IMR-90 (cell line): ENCODE results near the gene KAT2A. TPM values are rescaled to one million over a fixed set of nuclear protein-coding genes. Genes with fewer than 3 reads are reported as not detected.

Experiments
- ATAC-seq: fragments of 200-7000 bp; cut with Tn5 transposase; 2 replicates; pipeline ENCODE4 v1.9.1; 2020; ENCODE audit warnings: low read depth, mild to moderate bottlenecking, moderate library complexity
- BruUV-seq: library from RNA; stranded (reverse); fragments of 400-500 nt; replicated peaks from 2 replicates; lab custom pipeline; 2021; lab: Mats Ljungman, UMichigan
- CTCF ChIA-PET: fragments of 300-600 bp; formaldehyde crosslinking; extraction: SDS; loops from one replicate; lab custom pipeline; 2021; ENCODE audit warnings: antibody characterized with exemption; lab: Yijun Ruan, JAX
- POLR2A ChIA-PET: fragments of 300-600 bp; sonication (Branson Sonifier 250); formaldehyde crosslinking; loops from one replicate; lab custom pipeline; 2022; ENCODE audit warnings: antibody characterized with exemption; ENCODE audit not compliant: unreplicated experiment; lab: Charles Lee
- DNase-seq: peaks from one replicate; pipeline ENCODE4 v3.0.0; 2013
- H2AFZ ChIP-seq: replicated peaks from 2 replicates; pipeline ENCODE3; 2013; ENCODE audit warnings: low read length, mild to moderate bottlenecking; ENCODE audit not compliant: poor library complexity
- H2AK5ac ChIP-seq: 2 replicates; pipeline ENCODE4 v1.6.1; 2013; ENCODE audit warnings: low read depth, low read length, inconsistent platforms
- H2AK9ac ChIP-seq: replicated peaks from 2 replicates; pipeline ENCODE3; 2013; ENCODE audit warnings: mild to moderate bottlenecking, low read depth, low read length, moderate library complexity; ENCODE audit not compliant: poor library complexity
- H2BK120ac ChIP-seq: 2 replicates; pipeline ENCODE4 v1.6.1; 2013; ENCODE audit warnings: low read depth, low read length, inconsistent platforms
- H2BK15ac ChIP-seq: 3 replicates; pipeline ENCODE4 v1.6.1; 2013; ENCODE audit warnings: low read depth, low read length, inconsistent platforms
- H2BK20ac ChIP-seq: 2 replicates; pipeline ENCODE4 v1.6.1; 2013; ENCODE audit warnings: low read depth, mild to moderate bottlenecking, inconsistent platforms, low read length, moderate library complexity
- H2BK5ac ChIP-seq: 2 replicates; pipeline ENCODE4 v1.6.1; 2013; ENCODE audit warnings: mild to moderate bottlenecking, low read depth, low read length, inconsistent platforms; ENCODE audit not compliant: poor library complexity, severe bottlenecking
- H3K14ac ChIP-seq: replicated peaks from 2 replicates; pipeline ENCODE4 v1.6.1; 2013; ENCODE audit warnings: low read depth, low read length, inconsistent platforms
- H3K18ac ChIP-seq: 2 replicates; pipeline ENCODE4 v1.6.1; 2013; ENCODE audit warnings: low read depth, low read length, control low read depth
- H3K23ac ChIP-seq: 2 replicates; pipeline ENCODE4 v1.6.1; 2013; ENCODE audit warnings: low read depth, low read length, inconsistent platforms
- H3K27ac ChIP-seq: 2 replicates; pipeline ENCODE4 v1.5.1; 2013; ENCODE audit warnings: mild to moderate bottlenecking, control low read depth, low read length; ENCODE audit not compliant: insufficient read depth
- H3K27me3 ChIP-seq: 2 replicates; pipeline ENCODE4 v1.6.1; 2013; ENCODE audit warnings: low read length; ENCODE audit not compliant: control insufficient read depth, insufficient read depth
- H3K36me3 ChIP-seq: 2 replicates; pipeline ENCODE4 v1.6.1; 2013; ENCODE audit warnings: low read length, mixed read lengths; ENCODE audit not compliant: control insufficient read depth, insufficient read depth
- H3K4ac ChIP-seq: 2 replicates; pipeline ENCODE4 v1.6.1; 2013; ENCODE audit warnings: low read depth, low read length, inconsistent platforms
- H3K4me1 ChIP-seq: 2 replicates; pipeline ENCODE4 v1.6.1; 2013; ENCODE audit warnings: low read length, mixed read lengths; ENCODE audit not compliant: control insufficient read depth, insufficient read depth
- H3K4me2 ChIP-seq: 2 replicates; pipeline ENCODE4 v1.6.1; 2013; ENCODE audit warnings: low read depth, mild to moderate bottlenecking, control low read depth, low read length, moderate library complexity
- H3K4me3 ChIP-seq: 2 replicates; pipeline ENCODE4 v1.5.1; 2013; ENCODE audit warnings: low read depth, mild to moderate bottlenecking, control low read depth, low read length, moderate library complexity; ENCODE audit not compliant: insufficient read depth
- H3K56ac ChIP-seq: 2 replicates; pipeline ENCODE4 v1.6.1; 2013; ENCODE audit warnings: low read length, inconsistent platforms; ENCODE audit not compliant: insufficient read depth; ENCODE audit errors: extremely low read depth
- H3K79me1 ChIP-seq, 2 experiments: 2 replicates each; pipeline ENCODE4 v1.6.1; 2013; ENCODE audit warnings: low read length in 2 of 2, inconsistent platforms in 1 of 2, low read depth in 1 of 2
- H3K9ac ChIP-seq: 2 replicates; pipeline ENCODE4 v1.6.1; 2013; ENCODE audit warnings: low read depth, low read length, control low read depth
- H3K9me1 ChIP-seq: 2 replicates; pipeline ENCODE4 v1.6.1; 2013; ENCODE audit warnings: low read length, inconsistent platforms; ENCODE audit not compliant: insufficient read depth
- H3K9me3 ChIP-seq: 2 replicates; pipeline ENCODE4 v1.6.1; 2013; ENCODE audit warnings: low read length; ENCODE audit not compliant: control insufficient read depth, insufficient read depth
- H4K20me1 ChIP-seq: 2 replicates; pipeline ENCODE4 v1.6.1; 2013; ENCODE audit warnings: low read length, inconsistent platforms; ENCODE audit not compliant: insufficient read depth
- H4K5ac ChIP-seq: 2 replicates; pipeline ENCODE4 v1.6.1; 2013; ENCODE audit warnings: mild to moderate bottlenecking, low read depth, low read length, control low read depth
- H4K8ac ChIP-seq, 2 experiments: 2 replicates each; pipeline ENCODE4 v1.6.1; 2013; ENCODE audit warnings: low read depth in 2 of 2, low read length in 2 of 2, control low read depth in 1 of 2, inconsistent platforms in 1 of 2
- H4K91ac ChIP-seq: 2 replicates; pipeline ENCODE4 v1.6.1; 2013; ENCODE audit warnings: low read depth, low read length, inconsistent platforms; ENCODE audit not compliant: insufficient read depth
- MAFK ChIP-seq: IDR thresholded peaks from 2 replicates; pipeline ENCODE4 v1.6.1; 2012; ENCODE audit warnings: low read depth, low read length, improper control_type of control experiment
- WGBS, 2 experiments: methylation state at CpG; one replicate each; pipeline versions ENCODE4 v1.1.5 to v1.1.7; 2013; ENCODE audit warnings: missing lambda C conversion rate in 2 of 2; ENCODE audit not compliant: insufficient read length in 1 of 2; ENCODE audit errors: extremely low coverage in 2 of 2; 5-methylcytosine and 5-hydroxymethylcytosine counted together
- dilution Hi-C: fragments of 300-500 bp; cut with HindIII; formaldehyde crosslinking; loops from one replicate; pipeline ENCODE4 v1.14.3; 2018; ENCODE audit warnings: low sequenced_read_pairs; ENCODE audit not compliant: unreplicated experiment
- in situ Hi-C: fragments of 300-500 bp; cut with MboI; formaldehyde crosslinking; loops from 3 replicates; pipeline ENCODE4 v1.14.3; 2019; ENCODE audit warnings: low sequenced_read_pairs, inconsistent platforms, mixed read lengths
- intact Hi-C: fragments of 100-400 bp; cut with micrococcal nuclease; formaldehyde crosslinking; loops from 2 replicates; pipeline ENCODE4 v1.10.0; 2022
- polyA plus RNA-seq, 3 experiments: library from polyadenylated mRNA; depleted of rRNA; stranded (reverse); fragments of >200 nt; gene quantifications; 2 replicates each; pipeline ENCODE4 v1.2.3, GENCODE V29; 2012; ENCODE audit warnings: low replicate concordance in 1 of 3
- total RNA-seq: library from RNA; depleted of rRNA; stranded (reverse); fragments of >200 nt; gene quantifications from 2 replicates; pipeline ENCODE4 v1.2.3, GENCODE V29; 2012

Gene KAT2A
- total and polyA plus RNA-seq, 2 of the 4 experiments (the other 2 are of a cell fraction), result 6.3 to 28.2 TPM

DNA sequence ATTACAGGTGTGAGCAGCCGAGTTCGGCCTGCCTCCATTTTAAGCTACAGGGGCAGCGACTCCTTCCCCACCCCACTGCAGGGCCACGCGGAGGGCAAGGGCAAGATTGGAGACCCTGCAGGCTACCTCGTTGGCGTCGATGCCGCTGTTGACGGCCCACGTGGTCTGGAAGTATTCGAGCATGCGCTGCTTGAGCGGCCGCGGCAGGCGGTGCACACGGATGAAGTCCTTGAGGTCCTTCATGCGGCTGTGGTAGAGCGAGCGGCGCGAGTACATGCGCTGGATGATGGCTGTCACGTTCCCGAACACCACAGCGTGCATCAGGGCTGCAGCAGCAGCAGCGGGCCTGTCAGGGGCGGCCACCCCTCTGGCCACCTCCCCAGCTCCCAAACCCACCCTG, 48.2 kb upstream of the KAT2A start:
- no peak overlapping the region for H3K18ac ChIP-seq
- H3K27me3 ChIP-seq, result peaks cover 41% of the 10 kb centered on the region
- WGBS, 2 experiments, result 91% methylated on average over 19 of the region's 29 CpGs; no CpG with 5 or more reads in 1 of the 2 experiments
- no peaks in the 10 kb centered on the region for H4K20me1 ChIP-seq
- in situ Hi-C loops, result no loop called here
- H3K9ac ChIP-seq, result no peak overlapping the region
- H2BK15ac ChIP-seq, result no peak overlapping the region
- no peak overlapping the region for H3K27ac ChIP-seq
- POLR2A ChIA-PET, result no interaction called here
- no peak overlapping the region for H3K4me3 ChIP-seq
- no peak overlapping the region for H2BK20ac ChIP-seq
- H3K56ac ChIP-seq, result no peak overlapping the region
- no peak overlapping the region for H3K4ac ChIP-seq
- no peaks in the 10 kb centered on the region for H3K4me1 ChIP-seq
- no peak overlapping the region for H3K14ac ChIP-seq
- dilution Hi-C loops, result no loop called here
- H3K23ac ChIP-seq, result no peak overlapping the region
- H3K9me3 ChIP-seq, result no peaks in the 10 kb centered on the region
- H2BK5ac ChIP-seq, result no peak overlapping the region
- H4K8ac ChIP-seq, result no peak overlapping the region
- no peaks in the 10 kb centered on the region for H3K9me1 ChIP-seq
- ATAC-seq (no peak), DNase-seq (no peak)
- no peak overlapping the region for H2AK5ac ChIP-seq
- H3K36me3 ChIP-seq, result no peaks in the 10 kb centered on the region
- BruUV-seq, result no TSS peak
- no peak overlapping the region for H2AFZ ChIP-seq
- no peaks in the 10 kb centered on the region for H3K79me1 ChIP-seq
- CTCF ChIA-PET, result no interaction called here
- H2AK9ac ChIP-seq, result no peak overlapping the region
- H4K91ac ChIP-seq, result no peak overlapping the region
- no peak for TF ChIP-seq MAFK
- H3K4me2 ChIP-seq, result no peak overlapping the region
- no peak overlapping the region for H2BK120ac ChIP-seq
- no peak overlapping the region for H4K5ac ChIP-seq
- intact Hi-C loops, result no loop called here
